Astrocyte (in vitro differentiated cells and primary cell): ENCODE data around the gene DCAF7. TPM values are rescaled to one million over a fixed set of nuclear protein-coding genes. Genes with fewer than 3 reads are reported as not detected.
A peak's percentile ranks its signal among the peaks of the same experiment; 100 is the strongest.

Experiments
- DNase-seq: peaks from one replicate; pipeline ENCODE4 v3.0.0-alpha.2; 2010; ENCODE audit warnings: low read depth
- FAIRE-seq: peaks from 2 replicates; lab custom pipeline; 2011; peaks lifted over from hg19 to GRCh38; lab: Jason Lieb, UNC
- H2AFZ ChIP-seq: 2 replicates; pipeline ENCODE4 v1.6.0; 2012; ENCODE audit warnings: low read depth, low read length, inconsistent platforms
- H3K27ac ChIP-seq: 2 replicates; pipeline ENCODE4 v1.5.1; 2011; ENCODE audit warnings: low read depth, low read length, inconsistent platforms
- H3K27me3 ChIP-seq: 2 replicates; pipeline ENCODE4 v1.6.0; 2011; ENCODE audit warnings: low read length, inconsistent platforms; ENCODE audit not compliant: insufficient read depth
- H3K36me3 ChIP-seq: 2 replicates; pipeline ENCODE4 v1.5.1; 2011; ENCODE audit warnings: low read length, inconsistent platforms; ENCODE audit not compliant: insufficient read depth
- H3K4me1 ChIP-seq: 2 replicates; pipeline ENCODE4 v1.5.1; 2011; ENCODE audit warnings: low read length, inconsistent platforms; ENCODE audit not compliant: insufficient read depth
- H3K4me2 ChIP-seq: 2 replicates; pipeline ENCODE4 v1.6.0; 2012; ENCODE audit warnings: low read length, inconsistent platforms
- H3K4me3 ChIP-seq: 2 replicates; pipeline ENCODE4 v1.5.1; 2011; ENCODE audit warnings: low read depth, mild to moderate bottlenecking, low read length, inconsistent platforms; ENCODE audit not compliant: insufficient read depth
- H3K79me2 ChIP-seq: 2 replicates; pipeline ENCODE4 v1.6.0; 2012; ENCODE audit warnings: mild to moderate bottlenecking, low read length, inconsistent platforms; ENCODE audit not compliant: insufficient read depth
- H3K9ac ChIP-seq: 2 replicates; pipeline ENCODE4 v1.6.0; 2012; ENCODE audit warnings: mild to moderate bottlenecking, low read length, inconsistent platforms
- H3K9me3 ChIP-seq: 2 replicates; pipeline ENCODE4 v1.5.1; 2012; ENCODE audit warnings: low read depth, mild to moderate bottlenecking, low read length, inconsistent platforms; ENCODE audit not compliant: insufficient read depth
- H4K20me1 ChIP-seq: 2 replicates; pipeline ENCODE4 v1.6.0; 2012; ENCODE audit warnings: low read length, inconsistent platforms; ENCODE audit not compliant: insufficient read depth
- H3K27ac Mint-ChIP-seq: one replicate; pipeline ENCODE4 v1.8.0; 2021; ENCODE audit warnings: mild to moderate bottlenecking, mixed read lengths; ENCODE audit not compliant: unreplicated experiment
- H3K27me3 Mint-ChIP-seq: one replicate; pipeline ENCODE4 v1.8.0; 2021; ENCODE audit warnings: low read depth, mixed read lengths; ENCODE audit not compliant: unreplicated experiment
- H3K36me3 Mint-ChIP-seq: one replicate; pipeline ENCODE4 v1.8.0; 2021; ENCODE audit warnings: low read depth, mixed read lengths; ENCODE audit not compliant: unreplicated experiment
- H3K4me1 Mint-ChIP-seq: one replicate; pipeline ENCODE4 v1.8.0; 2021; ENCODE audit warnings: low read depth, mixed read lengths; ENCODE audit not compliant: unreplicated experiment
- H3K4me3 Mint-ChIP-seq: one replicate; pipeline ENCODE4 v1.8.0; 2021; ENCODE audit warnings: mild to moderate bottlenecking, moderate library complexity, mixed read lengths; ENCODE audit not compliant: unreplicated experiment
- H3K9me3 Mint-ChIP-seq: one replicate; pipeline ENCODE4 v1.8.0; 2021; ENCODE audit warnings: mild to moderate bottlenecking, mixed read lengths; ENCODE audit not compliant: unreplicated experiment
- EZH2 ChIP-seq: IDR thresholded peaks from 2 replicates; pipeline ENCODE4 v1.6.1; 2012; ENCODE audit warnings: mild to moderate bottlenecking, low read length, inconsistent platforms; ENCODE audit not compliant: insufficient read depth
- total RNA-seq: library from RNA; stranded (reverse); gene quantifications from 2 replicates; pipeline ENCODE4 v1.2.1, GENCODE V29; 2021
- TF ChIP-seq, protein P1 (sequence below): IDR thresholded peaks from 2 replicates; pipeline ENCODE4 v1.5.1; 2011; ENCODE audit warnings: low read depth, mild to moderate bottlenecking, inconsistent platforms, low read length, moderate library complexity; ENCODE audit not compliant: insufficient read depth

The DCAF7 gene
- total RNA-seq, 1 donor from 2014 or later: 84.2 TPM

DNA sequence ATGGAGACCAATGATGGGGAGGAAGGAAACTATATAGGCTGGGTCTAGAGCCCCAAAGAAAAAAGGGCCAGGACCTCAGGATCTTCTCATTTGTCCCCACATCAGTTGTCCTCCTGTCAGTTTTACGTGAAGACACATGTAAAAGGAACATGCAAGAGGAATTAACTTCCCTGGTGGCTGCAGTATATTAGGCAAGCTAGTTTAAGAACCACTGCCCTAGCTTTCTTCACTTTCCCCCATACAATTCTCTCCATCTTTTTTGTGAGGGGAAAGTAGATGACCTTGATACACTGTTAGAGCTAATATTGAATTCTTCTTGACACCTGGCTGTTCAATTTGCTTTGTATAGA lies 74.2 kb downstream of the DCAF7 start:
- Histone ChIP-seq H3K4me2 (no peak overlapping the region), H2AFZ (no peak overlapping the region)
- FAIRE-seq: no peak

DNA sequence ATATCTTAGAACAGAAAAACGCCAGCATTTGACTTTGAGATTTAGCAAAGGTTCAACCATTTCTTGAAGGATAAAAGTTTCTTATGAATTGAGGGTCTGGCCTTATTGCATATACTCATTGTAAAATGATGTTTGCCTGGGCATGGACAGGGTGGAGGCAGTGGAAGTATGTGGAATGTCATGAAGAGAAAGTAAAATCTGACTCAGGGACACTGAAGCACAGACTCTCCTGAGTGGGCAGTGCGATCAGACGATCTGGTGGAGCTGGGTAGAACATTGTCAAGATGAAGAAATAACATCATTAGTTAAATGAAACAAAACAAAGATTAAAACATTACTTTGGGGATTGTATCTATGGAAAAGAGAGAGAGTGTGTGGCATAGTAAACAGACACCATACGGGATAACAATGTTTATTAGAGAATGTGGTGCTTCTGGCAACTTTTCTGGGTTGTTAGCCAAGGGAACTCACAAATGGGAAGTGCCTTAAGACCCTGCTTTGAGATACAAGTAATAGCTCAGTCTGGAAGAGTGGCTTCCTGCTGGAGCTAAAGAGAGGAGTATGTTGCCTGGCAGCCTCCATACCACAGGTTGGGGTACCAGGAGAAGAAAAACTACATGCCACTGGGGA lies 76.4 kb downstream of the DCAF7 start:
- H3K9ac ChIP-seq: no peak overlapping the region
- no peak overlapping the region for H2AFZ ChIP-seq
- DNase-seq (peak; percentile 20), FAIRE-seq (no peak)
- peaks cover 17% of the 10 kb centered on the region for H3K4me1 Mint-ChIP-seq
- no peak overlapping the region for H3K4me3 ChIP-seq
- H3K36me3 Mint-ChIP-seq: no peaks in the 10 kb centered on the region
- no peaks in the 10 kb centered on the region for H3K9me3 ChIP-seq
- H3K9me3 Mint-ChIP-seq: no peaks in the 10 kb centered on the region
- H4K20me1 ChIP-seq: peaks cover 65% of the 10 kb centered on the region
- H3K4me2 ChIP-seq: peak overlapping the region; percentile 18
- H3K36me3 ChIP-seq: no peaks in the 10 kb centered on the region
- no peaks in the 10 kb centered on the region for H3K27me3 ChIP-seq
- H3K27ac ChIP-seq: no peak overlapping the region
- no peak for TF ChIP-seq EZH2
- TF ChIP-seq, protein P1, sequence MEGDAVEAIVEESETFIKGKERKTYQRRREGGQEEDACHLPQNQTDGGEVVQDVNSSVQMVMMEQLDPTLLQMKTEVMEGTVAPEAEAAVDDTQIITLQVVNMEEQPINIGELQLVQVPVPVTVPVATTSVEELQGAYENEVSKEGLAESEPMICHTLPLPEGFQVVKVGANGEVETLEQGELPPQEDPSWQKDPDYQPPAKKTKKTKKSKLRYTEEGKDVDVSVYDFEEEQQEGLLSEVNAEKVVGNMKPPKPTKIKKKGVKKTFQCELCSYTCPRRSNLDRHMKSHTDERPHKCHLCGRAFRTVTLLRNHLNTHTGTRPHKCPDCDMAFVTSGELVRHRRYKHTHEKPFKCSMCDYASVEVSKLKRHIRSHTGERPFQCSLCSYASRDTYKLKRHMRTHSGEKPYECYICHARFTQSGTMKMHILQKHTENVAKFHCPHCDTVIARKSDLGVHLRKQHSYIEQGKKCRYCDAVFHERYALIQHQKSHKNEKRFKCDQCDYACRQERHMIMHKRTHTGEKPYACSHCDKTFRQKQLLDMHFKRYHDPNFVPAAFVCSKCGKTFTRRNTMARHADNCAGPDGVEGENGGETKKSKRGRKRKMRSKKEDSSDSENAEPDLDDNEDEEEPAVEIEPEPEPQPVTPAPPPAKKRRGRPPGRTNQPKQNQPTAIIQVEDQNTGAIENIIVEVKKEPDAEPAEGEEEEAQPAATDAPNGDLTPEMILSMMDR: no peak
- no peaks in the 10 kb centered on the region for H3K27me3 Mint-ChIP-seq
- peaks cover 72% of the 10 kb centered on the region for H3K79me2 ChIP-seq
- peak overlapping the region; percentile 71 for H3K27ac Mint-ChIP-seq
- peaks cover 5% of the 10 kb centered on the region for H3K4me1 ChIP-seq
- H3K4me3 Mint-ChIP-seq: peak overlapping the region; percentile 30

More for the DNA sequence above, 74.2 kb downstream of the DCAF7 start:
- Histone ChIP-seq H3K27me3 (no peaks in the 10 kb centered on the region), H3K9ac (no peak overlapping the region), H4K20me1 (peaks cover 50% of the 10 kb centered on the region), H3K27ac (no peak overlapping the region), H3K4me1 (peaks cover 5% of the 10 kb centered on the region), H3K79me2 (peaks cover 55% of the 10 kb centered on the region), H3K36me3 (no peaks in the 10 kb centered on the region), H3K4me3 (no peak overlapping the region), H3K9me3 (no peaks in the 10 kb centered on the region)
- DNase-seq: no peak
- TF ChIP-seq, protein P1: no peak
- no peak for TF ChIP-seq EZH2
- H3K9me3 Mint-ChIP-seq: no peaks in the 10 kb centered on the region
- peaks cover 19% of the 10 kb centered on the region for H3K4me1 Mint-ChIP-seq
- H3K27me3 Mint-ChIP-seq: no peaks in the 10 kb centered on the region
- H3K27ac Mint-ChIP-seq: no peak overlapping the region
- no peaks in the 10 kb centered on the region for H3K36me3 Mint-ChIP-seq
- H3K4me3 Mint-ChIP-seq: no peak overlapping the region

DNA sequence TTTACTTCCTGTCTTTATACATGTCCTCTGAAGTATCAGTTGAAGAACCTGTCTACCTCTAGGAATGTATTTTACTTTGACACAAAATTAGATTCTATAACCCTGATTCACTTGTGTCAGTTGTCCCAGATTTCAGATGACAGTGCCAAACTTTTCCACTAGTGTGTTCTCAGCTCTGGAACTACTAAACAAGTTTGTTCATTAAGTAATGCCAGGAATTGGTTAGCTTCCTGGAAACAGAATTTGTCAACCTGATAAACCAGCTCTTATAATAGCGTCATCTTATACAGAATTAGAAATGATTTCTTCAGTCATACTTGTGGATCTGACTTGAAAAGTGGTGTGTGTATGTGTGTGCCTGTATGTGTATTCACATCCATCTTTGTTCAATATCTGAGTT lies 79.3 kb downstream of the DCAF7 start:
- Histone ChIP-seq H3K4me3 (no peak overlapping the region), H3K27me3 (no peaks in the 10 kb centered on the region), H3K9me3 (no peaks in the 10 kb centered on the region), H3K9ac (no peak overlapping the region), H3K4me1 (peaks cover 4% of the 10 kb centered on the region), H2AFZ (no peak overlapping the region), H3K4me2 (no peak overlapping the region), H3K27ac (no peak overlapping the region), H3K79me2 (peaks cover 63% of the 10 kb centered on the region), H4K20me1 (peaks cover 58% of the 10 kb centered on the region), H3K36me3 (no peaks in the 10 kb centered on the region)
- Mint-ChIP-seq H3K4me1 (peaks cover 23% of the 10 kb centered on the region), H3K27me3 (no peaks in the 10 kb centered on the region), H3K4me3 (no peak overlapping the region), H3K9me3 (no peaks in the 10 kb centered on the region), H3K27ac (no peak overlapping the region), H3K36me3 (peaks cover 2% of the 10 kb centered on the region)
- TF ChIP-seq EZH2: no peak
- TF ChIP-seq, protein P1: no peak
- FAIRE-seq (no peak), DNase-seq (no peak)
